HepG2 (cell line): ENCODE measurements around the gene ZCCHC24. TPM values are rescaled to one million over a fixed set of nuclear protein-coding genes. Genes with fewer than 3 reads are reported as not detected.
A peak's percentile ranks its signal among the peaks of the same experiment; 100 is the strongest.

Experiments used
- AKAP8 ChIP-seq: sonication (generic); formaldehyde crosslinking; IDR thresholded peaks from 2 replicates; pipeline ENCODE4 v1.5.1; 2020; ENCODE audit warnings: mild to moderate bottlenecking, missing genetic modification reagents
- CEBPG ChIP-seq: IDR thresholded peaks from 2 replicates; pipeline ENCODE4 v1.6.1; 2016
- HNRNPLL ChIP-seq: fragments of 200-400 bp; formaldehyde crosslinking; IDR thresholded peaks from 2 replicates; pipeline ENCODE4 v1.6.1; 2017; ENCODE audit warnings: mild to moderate bottlenecking, low read depth, low read length; ENCODE audit not compliant: poor library complexity, severe bottlenecking
- LCORL ChIP-seq, 2 experiments: fragments of 450-650 bp in 1 of 2; sonication (generic) in 1 of 2; formaldehyde crosslinking in 1 of 2; IDR thresholded peaks; 2 replicates each; pipeline versions ENCODE4 v1.5.0 to v1.6.1; 2017 to 2020; ENCODE audit warnings: antibody characterized with exemption in 1 of 2, missing genetic modification reagents in 1 of 2
- MAZ ChIP-seq, 2 experiments: sonication (generic) in 1 of 2; formaldehyde crosslinking in 1 of 2; IDR thresholded peaks; 2 replicates each; pipeline versions ENCODE4 v1.5.0 to v1.6.1; 2012 to 2020; ENCODE audit warnings: low read depth in 2 of 2, mild to moderate bottlenecking in 2 of 2, borderline replicate concordance in 1 of 2, improper control_type of control experiment in 1 of 2, low read length in 1 of 2, missing genetic modification reagents in 1 of 2, moderate library complexity in 1 of 2
- PRMT3 ChIP-seq: sonication (generic); formaldehyde crosslinking; IDR thresholded peaks from 2 replicates; pipeline ENCODE4 v1.8.1; 2022; ENCODE audit warnings: low read depth, mild to moderate bottlenecking, moderate library complexity, missing genetic modification reagents, borderline replicate concordance
- RAD21 ChIP-seq: fragments of 450-650 bp; formaldehyde crosslinking; IDR thresholded peaks from 2 replicates; pipeline ENCODE4 v1.5.0; 2020; ENCODE audit warnings: mild to moderate bottlenecking
- TARDBP ChIP-seq: sonication (generic); formaldehyde crosslinking; IDR thresholded peaks from 2 replicates; pipeline ENCODE4 v1.8.0; 2022; ENCODE audit warnings: mild to moderate bottlenecking, missing genetic modification reagents
- TGIF2 ChIP-seq: IDR thresholded peaks from 2 replicates; pipeline ENCODE4 v1.6.1; 2016; ENCODE audit warnings: control low read depth, missing compliant biosample characterization
- ZFP36L2 ChIP-seq: sonication (generic); formaldehyde crosslinking; IDR thresholded peaks from 2 replicates; pipeline ENCODE4 v1.4.0; 2020; ENCODE audit warnings: missing genetic modification reagents
- ZMAT3 ChIP-seq: sonication (generic); formaldehyde crosslinking; conservative IDR thresholded peaks from 2 replicates; pipeline ENCODE4 v1.7.0; 2021; ENCODE audit warnings: missing genetic modification reagents
- ZNF432 ChIP-seq: sonication (generic); formaldehyde crosslinking; IDR thresholded peaks from 2 replicates; pipeline ENCODE4 v1.5.0; 2020; ENCODE audit warnings: missing genetic modification reagents, mild to moderate bottlenecking, borderline replicate concordance
- ZNF816 ChIP-seq: sonication (generic); formaldehyde crosslinking; IDR thresholded peaks from 2 replicates; pipeline ENCODE4 v1.8.0; 2022; ENCODE audit warnings: missing genetic modification reagents, mild to moderate bottlenecking, borderline replicate concordance
- polyA plus RNA-seq, 8 experiments: library from polyadenylated mRNA; depleted of rRNA in 3 of 8; stranded (reverse) in 7 of 8; unstranded in 1 of 8; fragments of >200 nt; fragmentation: Illumina TruSeq in 4 of 8; extraction: Trizol in 4 of 8; gene quantifications; 2 replicates each; pipeline versions ENCODE4 v1.2.1 to v1.2.3, GENCODE V29; 2011 to 2016; ENCODE audit warnings: low read depth in 4 of 8, missing spikeins in 1 of 8, mixed read lengths in 1 of 8; ENCODE audit not compliant: insufficient read depth in 1 of 8
- total RNA-seq, 5 experiments: library from RNA; depleted of rRNA; stranded (reverse); fragments of >200 nt; fragmentation: Illumina TruSeq; extraction: Trizol; gene quantifications; 2 replicates each; pipeline ENCODE4 v1.2.3, GENCODE V29; 2016; ENCODE audit warnings: low read depth in 1 of 5
- TF ChIP-seq, protein P1 (sequence below): sonication (generic); formaldehyde crosslinking; conservative IDR thresholded peaks from 2 replicates; pipeline ENCODE4 v1.4.0; 2020; ENCODE audit warnings: mild to moderate bottlenecking, missing genetic modification reagents, moderate library complexity
- TF ChIP-seq, protein P2 (sequence below): sonication (generic); formaldehyde crosslinking; IDR thresholded peaks from 2 replicates; pipeline ENCODE4 v1.4.0; 2020; ENCODE audit warnings: mild to moderate bottlenecking, missing genetic modification reagents
- TF ChIP-seq, protein P3 (sequence below): sonication (generic); formaldehyde crosslinking; IDR thresholded peaks from 2 replicates; pipeline ENCODE4 v1.8.1; 2023; ENCODE audit warnings: missing genetic modification reagents, inconsistent platforms, borderline replicate concordance
- TF ChIP-seq, protein P4 (sequence below): fragments of 450-650 bp; IDR thresholded peaks from 2 replicates; pipeline ENCODE4 v1.6.1; 2017
- TF ChIP-seq, protein P5 (sequence below): sonication (generic); formaldehyde crosslinking; IDR thresholded peaks from 2 replicates; pipeline ENCODE4 v1.5.1; 2020; ENCODE audit warnings: mild to moderate bottlenecking, missing genetic modification reagents, moderate library complexity
- TF ChIP-seq, protein P6 (sequence below): sonication (generic); formaldehyde crosslinking; IDR thresholded peaks from 2 replicates; pipeline ENCODE4 v1.4.0; 2020; ENCODE audit warnings: missing genetic modification reagents

Gene ZCCHC24
- total and polyA plus RNA-seq, 2 of the 13 experiments (the other 11 are each of a cell fraction or from before 2014, with no cell fraction given) = 3.1 to 7.9 TPM

DNA sequence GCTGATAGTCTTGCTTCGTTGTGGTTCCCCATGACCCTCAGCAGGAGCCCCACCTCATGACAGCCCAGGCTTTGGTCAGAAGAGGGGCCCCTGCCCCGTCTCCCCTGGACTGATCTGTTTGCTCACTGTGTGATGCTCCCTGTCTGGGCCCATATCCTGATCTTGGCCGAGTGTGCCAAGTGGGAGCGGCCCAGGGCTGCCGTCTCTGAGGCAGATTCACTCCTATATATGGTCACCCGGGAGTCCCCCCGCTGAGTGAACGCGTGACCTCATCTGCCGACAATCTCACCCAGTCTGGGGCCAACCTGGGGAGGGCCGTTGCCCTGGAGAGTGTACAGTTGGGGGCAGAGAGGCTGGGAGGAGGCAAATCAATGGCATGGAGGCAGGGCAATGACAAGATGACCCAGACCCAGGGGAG lies 63.6 kb downstream of the ZCCHC24 start (continued):
- TF ChIP-seq, protein P1, sequence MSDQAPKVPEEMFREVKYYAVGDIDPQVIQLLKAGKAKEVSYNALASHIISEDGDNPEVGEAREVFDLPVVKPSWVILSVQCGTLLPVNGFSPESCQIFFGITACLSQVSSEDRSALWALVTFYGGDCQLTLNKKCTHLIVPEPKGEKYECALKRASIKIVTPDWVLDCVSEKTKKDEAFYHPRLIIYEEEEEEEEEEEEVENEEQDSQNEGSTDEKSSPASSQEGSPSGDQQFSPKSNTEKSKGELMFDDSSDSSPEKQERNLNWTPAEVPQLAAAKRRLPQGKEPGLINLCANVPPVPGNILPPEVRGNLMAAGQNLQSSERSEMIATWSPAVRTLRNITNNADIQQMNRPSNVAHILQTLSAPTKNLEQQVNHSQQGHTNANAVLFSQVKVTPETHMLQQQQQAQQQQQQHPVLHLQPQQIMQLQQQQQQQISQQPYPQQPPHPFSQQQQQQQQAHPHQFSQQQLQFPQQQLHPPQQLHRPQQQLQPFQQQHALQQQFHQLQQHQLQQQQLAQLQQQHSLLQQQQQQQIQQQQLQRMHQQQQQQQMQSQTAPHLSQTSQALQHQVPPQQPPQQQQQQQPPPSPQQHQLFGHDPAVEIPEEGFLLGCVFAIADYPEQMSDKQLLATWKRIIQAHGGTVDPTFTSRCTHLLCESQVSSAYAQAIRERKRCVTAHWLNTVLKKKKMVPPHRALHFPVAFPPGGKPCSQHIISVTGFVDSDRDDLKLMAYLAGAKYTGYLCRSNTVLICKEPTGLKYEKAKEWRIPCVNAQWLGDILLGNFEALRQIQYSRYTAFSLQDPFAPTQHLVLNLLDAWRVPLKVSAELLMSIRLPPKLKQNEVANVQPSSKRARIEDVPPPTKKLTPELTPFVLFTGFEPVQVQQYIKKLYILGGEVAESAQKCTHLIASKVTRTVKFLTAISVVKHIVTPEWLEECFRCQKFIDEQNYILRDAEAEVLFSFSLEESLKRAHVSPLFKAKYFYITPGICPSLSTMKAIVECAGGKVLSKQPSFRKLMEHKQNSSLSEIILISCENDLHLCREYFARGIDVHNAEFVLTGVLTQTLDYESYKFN (CRISPR knock-in tag) = peak; percentile 72
- 0 out of 2 replicates have a peak, but pooled peaks have one; percentile 11 for TF ChIP-seq ZNF816 (CRISPR knock-in tag)
- no peak for TF ChIP-seq PRMT3 (CRISPR knock-in tag)
- TF ChIP-seq, protein P2, sequence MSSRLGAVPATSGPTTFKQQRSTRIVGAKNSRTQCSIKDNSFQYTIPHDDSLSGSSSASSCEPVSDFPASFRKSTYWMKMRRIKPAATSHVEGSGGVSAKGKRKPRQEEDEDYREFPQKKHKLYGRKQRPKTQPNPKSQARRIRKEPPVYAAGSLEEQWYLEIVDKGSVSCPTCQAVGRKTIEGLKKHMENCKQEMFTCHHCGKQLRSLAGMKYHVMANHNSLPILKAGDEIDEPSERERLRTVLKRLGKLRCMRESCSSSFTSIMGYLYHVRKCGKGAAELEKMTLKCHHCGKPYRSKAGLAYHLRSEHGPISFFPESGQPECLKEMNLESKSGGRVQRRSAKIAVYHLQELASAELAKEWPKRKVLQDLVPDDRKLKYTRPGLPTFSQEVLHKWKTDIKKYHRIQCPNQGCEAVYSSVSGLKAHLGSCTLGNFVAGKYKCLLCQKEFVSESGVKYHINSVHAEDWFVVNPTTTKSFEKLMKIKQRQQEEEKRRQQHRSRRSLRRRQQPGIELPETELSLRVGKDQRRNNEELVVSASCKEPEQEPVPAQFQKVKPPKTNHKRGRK = no peak
- TF ChIP-seq RAD21 (CRISPR knock-in tag) = no peak
- TF ChIP-seq TGIF2 (CRISPR knock-in tag) = no peak
- peak; percentile 25; the same call in 1 of the 2 replicates for TF ChIP-seq TARDBP
- TF ChIP-seq AKAP8 = no peak
- TF ChIP-seq, protein P3, sequence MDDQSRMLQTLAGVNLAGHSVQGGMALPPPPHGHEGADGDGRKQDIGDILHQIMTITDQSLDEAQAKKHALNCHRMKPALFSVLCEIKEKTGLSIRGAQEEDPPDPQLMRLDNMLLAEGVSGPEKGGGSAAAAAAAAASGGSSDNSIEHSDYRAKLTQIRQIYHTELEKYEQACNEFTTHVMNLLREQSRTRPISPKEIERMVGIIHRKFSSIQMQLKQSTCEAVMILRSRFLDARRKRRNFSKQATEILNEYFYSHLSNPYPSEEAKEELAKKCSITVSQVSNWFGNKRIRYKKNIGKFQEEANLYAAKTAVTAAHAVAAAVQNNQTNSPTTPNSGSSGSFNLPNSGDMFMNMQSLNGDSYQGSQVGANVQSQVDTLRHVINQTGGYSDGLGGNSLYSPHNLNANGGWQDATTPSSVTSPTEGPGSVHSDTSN (CRISPR knock-in tag) = no peak
- TF ChIP-seq ZFP36L2 (CRISPR knock-in tag) = no peak
- no peak for TF ChIP-seq HNRNPLL
- TF ChIP-seq, protein P4, sequence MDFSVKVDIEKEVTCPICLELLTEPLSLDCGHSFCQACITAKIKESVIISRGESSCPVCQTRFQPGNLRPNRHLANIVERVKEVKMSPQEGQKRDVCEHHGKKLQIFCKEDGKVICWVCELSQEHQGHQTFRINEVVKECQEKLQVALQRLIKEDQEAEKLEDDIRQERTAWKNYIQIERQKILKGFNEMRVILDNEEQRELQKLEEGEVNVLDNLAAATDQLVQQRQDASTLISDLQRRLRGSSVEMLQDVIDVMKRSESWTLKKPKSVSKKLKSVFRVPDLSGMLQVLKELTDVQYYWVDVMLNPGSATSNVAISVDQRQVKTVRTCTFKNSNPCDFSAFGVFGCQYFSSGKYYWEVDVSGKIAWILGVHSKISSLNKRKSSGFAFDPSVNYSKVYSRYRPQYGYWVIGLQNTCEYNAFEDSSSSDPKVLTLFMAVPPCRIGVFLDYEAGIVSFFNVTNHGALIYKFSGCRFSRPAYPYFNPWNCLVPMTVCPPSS = no peak
- TF ChIP-seq, protein P5, sequence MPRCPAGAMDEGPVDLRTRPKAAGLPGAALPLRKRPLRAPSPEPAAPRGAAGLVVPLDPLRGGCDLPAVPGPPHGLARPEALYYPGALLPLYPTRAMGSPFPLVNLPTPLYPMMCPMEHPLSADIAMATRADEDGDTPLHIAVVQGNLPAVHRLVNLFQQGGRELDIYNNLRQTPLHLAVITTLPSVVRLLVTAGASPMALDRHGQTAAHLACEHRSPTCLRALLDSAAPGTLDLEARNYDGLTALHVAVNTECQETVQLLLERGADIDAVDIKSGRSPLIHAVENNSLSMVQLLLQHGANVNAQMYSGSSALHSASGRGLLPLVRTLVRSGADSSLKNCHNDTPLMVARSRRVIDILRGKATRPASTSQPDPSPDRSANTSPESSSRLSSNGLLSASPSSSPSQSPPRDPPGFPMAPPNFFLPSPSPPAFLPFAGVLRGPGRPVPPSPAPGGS = 0 out of 2 replicates have a peak, but pooled peaks have one; percentile 50
- TF ChIP-seq CEBPG = no peak
- TF ChIP-seq, protein P6, sequence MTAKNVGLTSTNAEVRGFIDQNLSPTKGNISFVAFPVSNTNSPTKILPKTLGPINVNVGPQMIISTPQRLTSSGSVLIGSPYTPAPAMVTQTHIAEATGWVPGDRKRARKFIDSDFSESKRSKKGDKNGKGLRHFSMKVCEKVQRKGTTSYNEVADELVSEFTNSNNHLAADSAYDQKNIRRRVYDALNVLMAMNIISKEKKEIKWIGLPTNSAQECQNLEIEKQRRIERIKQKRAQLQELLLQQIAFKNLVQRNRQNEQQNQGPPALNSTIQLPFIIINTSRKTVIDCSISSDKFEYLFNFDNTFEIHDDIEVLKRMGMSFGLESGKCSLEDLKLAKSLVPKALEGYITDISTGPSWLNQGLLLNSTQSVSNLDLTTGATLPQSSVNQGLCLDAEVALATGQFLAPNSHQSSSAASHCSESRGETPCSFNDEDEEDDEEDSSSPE (CRISPR knock-in tag) = no peak
- no peak for TF ChIP-seq ZMAT3 (CRISPR knock-in tag)
- TF ChIP-seq LCORL (IDR thresholded peaks at IDR 0.05) = no peak
- no peak for TF ChIP-seq LCORL (CRISPR knock-in tag; IDR thresholded peaks at IDR 0.05)
- no peak for TF ChIP-seq ZNF432 (CRISPR knock-in tag)
- TF ChIP-seq MAZ (IDR thresholded peaks at IDR 0.05; ENCODE audit: borderline replicate concordance, low read depth, low read length) = peak; percentile 73; the same call in 1 of the 2 replicates
- peak; percentile 43; the same call in 1 of the 2 replicates for TF ChIP-seq MAZ (CRISPR knock-in tag; IDR thresholded peaks at IDR 0.05; ENCODE audit: low read depth)
